Measurements from ENCODE around the gene USP43. TPM values are rescaled to one million over a fixed set of nuclear protein-coding genes. Genes with fewer than 3 reads are reported as not detected.
A peak's percentile ranks its signal among the peaks of the same experiment; 100 is the strongest.

USP43 gene
- total RNA-seq, 1 donor from 2014 or later: 11.2 TPM

DNA sequence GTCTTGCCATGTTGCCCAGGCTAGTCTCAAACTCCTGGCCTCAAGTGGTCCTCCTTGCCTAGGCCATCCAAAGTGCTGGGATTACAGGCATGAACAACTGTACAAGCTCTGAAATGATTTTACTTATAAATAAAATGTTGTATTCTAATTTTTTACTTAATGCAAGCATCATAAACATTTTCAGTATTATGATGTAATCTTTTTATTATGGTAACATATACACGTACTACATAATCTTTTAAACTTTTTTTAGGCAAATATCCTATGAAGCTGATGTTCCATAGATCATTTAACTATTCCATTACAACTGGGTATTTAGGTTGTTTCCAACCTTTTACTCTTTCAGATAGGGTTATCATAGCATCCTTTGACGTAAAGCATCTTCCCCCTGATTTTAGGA lies 33.8 kb upstream of the USP43 start:
- no peaks in the 10 kb centered on the region for H3K27me3 ChIP-seq (ENCODE audit: control insufficient read depth, insufficient read depth, low read length)
- no peak overlapping the region for H3K4me3 ChIP-seq (ENCODE audit: low read depth, low read length)
- no peak for DNase-seq (ENCODE audit: low read depth)
- no peak for TF ChIP-seq CTCF (IDR thresholded peaks at IDR 0.05; ENCODE audit: insufficient read depth, low read length, poor library complexity, severe bottlenecking)
- no peaks in the 10 kb centered on the region for H3K36me3 ChIP-seq (ENCODE audit: control insufficient read depth, insufficient read depth, low read length)

DNA sequence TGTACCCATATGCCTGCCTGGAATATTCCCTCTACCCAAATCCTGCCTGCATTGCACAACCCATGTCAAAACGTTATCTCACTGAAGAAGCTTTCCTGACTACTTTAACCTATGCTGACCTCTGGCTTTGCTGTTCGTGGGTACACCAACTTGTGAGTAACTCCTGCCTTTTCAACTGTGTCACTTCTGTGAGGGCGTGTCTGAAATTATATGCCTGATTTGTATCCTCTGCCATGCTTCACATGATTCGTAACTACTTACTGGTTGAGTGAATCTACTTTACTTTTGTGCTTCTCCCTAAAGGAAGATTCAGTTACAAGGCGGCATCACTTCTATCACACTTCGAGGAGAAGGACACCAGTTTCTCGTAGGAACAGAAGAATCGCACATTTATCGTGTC lies 33.3 kb upstream of the USP43 start:
- no peak overlapping the region for H3K4me3 ChIP-seq (ENCODE audit: low read depth, low read length)
- TF ChIP-seq CTCF (IDR thresholded peaks at IDR 0.05; ENCODE audit: insufficient read depth, low read length, poor library complexity, severe bottlenecking): no peak
- no peaks in the 10 kb centered on the region for H3K36me3 ChIP-seq (ENCODE audit: control insufficient read depth, insufficient read depth, low read length)
- H3K27me3 ChIP-seq (ENCODE audit: control insufficient read depth, insufficient read depth, low read length): no peaks in the 10 kb centered on the region
- peak; percentile 51 for DNase-seq (ENCODE audit: low read depth)

GRCh38 chr17:9615486-9615885 lies 29.8 kb upstream of the USP43 start:
- no peak for TF ChIP-seq CTCF (IDR thresholded peaks at IDR 0.05; ENCODE audit: insufficient read depth, low read length, poor library complexity, severe bottlenecking)
- Histone ChIP-seq H3K27me3 (ENCODE audit: control insufficient read depth, insufficient read depth, low read length) (no peaks in the 10 kb centered on the region), H3K4me3 (ENCODE audit: low read depth, low read length) (no peak overlapping the region), H3K36me3 (ENCODE audit: control insufficient read depth, insufficient read depth, low read length) (no peaks in the 10 kb centered on the region)
- no peak for DNase-seq (ENCODE audit: low read depth)

- H3K4me3 ChIP-seq (ENCODE audit: low read depth, low read length): no peak overlapping the region
- TF ChIP-seq CTCF (IDR thresholded peaks at IDR 0.05; ENCODE audit: insufficient read depth, low read length, poor library complexity, severe bottlenecking): no peak
Observed at GRCh38 chr17:9622961-9623360, 22.4 kb upstream of the USP43 start.

GRCh38 chr17:9628509-9628908 lies 16.8 kb upstream of the USP43 start:
- TF ChIP-seq CTCF (IDR thresholded peaks at IDR 0.05; ENCODE audit: insufficient read depth, low read length, poor library complexity, severe bottlenecking): no peak
- H3K27me3 ChIP-seq (ENCODE audit: control insufficient read depth, insufficient read depth, low read length): no peaks in the 10 kb centered on the region
- no peak overlapping the region for H3K4me3 ChIP-seq (ENCODE audit: low read depth, low read length)
- no peaks in the 10 kb centered on the region for H3K36me3 ChIP-seq (ENCODE audit: control insufficient read depth, insufficient read depth, low read length)
- DNase-seq (ENCODE audit: low read depth): no peak

More at GRCh38 chr17:9622961-9623360, 22.4 kb upstream of the USP43 start:
- H3K27me3 ChIP-seq (ENCODE audit: control insufficient read depth, insufficient read depth, low read length): no peaks in the 10 kb centered on the region
- no peak for DNase-seq (ENCODE audit: low read depth)
- no peaks in the 10 kb centered on the region for H3K36me3 ChIP-seq (ENCODE audit: control insufficient read depth, insufficient read depth, low read length)

DNA sequence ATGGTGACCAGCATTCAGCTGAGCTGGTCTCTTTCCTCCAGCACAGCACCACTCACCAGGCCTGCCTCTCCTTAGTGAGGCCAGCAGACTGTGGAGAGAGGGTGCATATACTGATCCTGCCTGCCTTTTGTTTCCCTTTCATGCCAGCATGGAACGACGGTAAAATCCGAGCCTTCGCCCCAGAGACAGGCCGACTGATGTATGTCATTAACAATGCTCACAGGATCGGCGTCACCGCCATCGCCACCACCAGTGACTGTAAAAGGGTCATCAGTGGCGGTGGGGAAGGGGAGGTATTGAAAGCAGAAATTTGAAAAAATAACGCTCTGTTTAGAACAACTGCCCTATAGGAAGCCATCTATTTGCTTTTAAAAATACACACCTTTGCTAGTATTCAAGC lies 12.6 kb upstream of the USP43 start:
- Histone ChIP-seq H3K4me3 (ENCODE audit: low read depth, low read length) (no peak overlapping the region), H3K27me3 (ENCODE audit: control insufficient read depth, insufficient read depth, low read length) (no peaks in the 10 kb centered on the region), H3K36me3 (ENCODE audit: control insufficient read depth, insufficient read depth, low read length) (no peaks in the 10 kb centered on the region)
- no peak for TF ChIP-seq CTCF (IDR thresholded peaks at IDR 0.05; ENCODE audit: insufficient read depth, low read length, poor library complexity, severe bottlenecking)
- no peak for DNase-seq (ENCODE audit: low read depth)

All from kidney epithelial cell (primary cell).